Measurements from ENCODE around the gene CALML5. TPM values are rescaled to one million over a fixed set of nuclear protein-coding genes. Genes with fewer than 3 reads are reported as not detected.

The CALML5 gene
- total RNA-seq, 1 experiment from 2014 or later, result not detected

- POLR2A ChIA-PET, result no interaction called here
- CTCF ChIA-PET, result no interaction called here
- TF ChIP-seq CTCF (IDR thresholded peaks at IDR 0.05) (no peak), SIN3A (IDR thresholded peaks at IDR 0.05; ENCODE audit: borderline replicate concordance, insufficient read depth, low read depth, low read length) (no peak), POLR2AphosphoS5 (IDR thresholded peaks at IDR 0.05; ENCODE audit: low read depth, low read length) (no peak), TCF7L2 (IDR thresholded peaks at IDR 0.05; ENCODE audit: low read depth, low read length) (no peak), REST (IDR thresholded peaks at IDR 0.05; ENCODE audit: insufficient read depth in 1 of 2, low read depth in 2 of 2, low read length in 1 of 2) (no peak)
- no peaks in the 10 kb centered on the region for H3K36me3 ChIP-seq (ENCODE audit: control insufficient read depth, insufficient read depth, low read length)
- no TSS peak for BruUV-seq (replicated peaks)
- no peak overlapping the region for H3K4me3 ChIP-seq (ENCODE audit: low read depth in 2 of 2, low read length in 2 of 2)
- intact Hi-C loops (cut with micrococcal nuclease; ENCODE audit: unreplicated experiment), result no loop called here
- H3K9me3 ChIP-seq (ENCODE audit: control insufficient read depth, insufficient read depth, low read depth, low read length), result no peaks in the 10 kb centered on the region
- ATAC-seq, result no peak
- no peak for DNase-seq (ENCODE audit: low read depth, low spot score)
- H3K27me3 ChIP-seq (ENCODE audit: control insufficient read depth, insufficient read depth, low read length), result no peaks in the 10 kb centered on the region
- H3K4me1 ChIP-seq (ENCODE audit: control insufficient read depth, insufficient read depth, low read length), result no peaks in the 10 kb centered on the region
- H3K27ac ChIP-seq (ENCODE audit: low read length), result no peak overlapping the region
- in situ Hi-C loops (cut with HindIII; ENCODE audit: low pct_unique_long_range_greater_than_20kb, low sequenced_read_pairs), result no loop called here
Observed at GRCh38 chr10:5511885-5512280, 12.5 kb upstream of the CALML5 start.

- ChIA-PET CTCF (no interaction called here), POLR2A (no interaction called here)
Observed at GRCh38 chr10:5511231-5511884, 12.0 kb upstream of the CALML5 start.

More at GRCh38 chr10:5511231-5511884, 12.0 kb upstream of the CALML5 start:
- Histone ChIP-seq H3K4me1 (ENCODE audit: control insufficient read depth, insufficient read depth, low read length) (no peaks in the 10 kb centered on the region), H3K4me3 (ENCODE audit: low read depth in 2 of 2, low read length in 2 of 2) (no peak overlapping the region), H3K27me3 (ENCODE audit: control insufficient read depth, insufficient read depth, low read length) (no peaks in the 10 kb centered on the region), H3K36me3 (ENCODE audit: control insufficient read depth, insufficient read depth, low read length) (no peaks in the 10 kb centered on the region), H3K27ac (ENCODE audit: low read length) (no peak overlapping the region), H3K9me3 (ENCODE audit: control insufficient read depth, insufficient read depth, low read depth, low read length) (no peaks in the 10 kb centered on the region)
- TF ChIP-seq POLR2AphosphoS5 (IDR thresholded peaks at IDR 0.05; ENCODE audit: low read depth, low read length), result no peak
- TF ChIP-seq TCF7L2 (IDR thresholded peaks at IDR 0.05; ENCODE audit: low read depth, low read length), result no peak
- TF ChIP-seq REST (IDR thresholded peaks at IDR 0.05; ENCODE audit: insufficient read depth in 1 of 2, low read depth in 2 of 2, low read length in 1 of 2), result no peak
- no peak for TF ChIP-seq CTCF (IDR thresholded peaks at IDR 0.05)
- TF ChIP-seq SIN3A (IDR thresholded peaks at IDR 0.05; ENCODE audit: borderline replicate concordance, insufficient read depth, low read depth, low read length), result no peak
- intact Hi-C loops (cut with micrococcal nuclease; ENCODE audit: unreplicated experiment) (no loop called here), in situ Hi-C loops (cut with HindIII; ENCODE audit: low pct_unique_long_range_greater_than_20kb, low sequenced_read_pairs) (no loop called here)
- DNase-seq (ENCODE audit: low read depth, low spot score) (no peak), ATAC-seq (no peak)
- no TSS peak for BruUV-seq (replicated peaks)
